Measurements from ENCODE around the gene FRY. TPM values are rescaled to one million over a fixed set of nuclear protein-coding genes. Genes with fewer than 3 reads are reported as not detected.

The FRY gene
- total RNA-seq, 1 experiment from 2014 or later, result 1.3 TPM

GRCh38 chr13:32045982-32046785 lies 14.6 kb downstream of the FRY start:
- ChIA-PET CTCF (no interaction called here), POLR2A (ENCODE audit: unreplicated experiment) (no interaction called here)
- intact Hi-C loops (cut with micrococcal nuclease), result no loop called here
- H3K27ac ChIP-seq (ENCODE audit: low read length), result no peak overlapping the region
- H2AFZ ChIP-seq (ENCODE audit: low read length), result no peak overlapping the region
- no peaks in the 10 kb centered on the region for H3K9me3 ChIP-seq (ENCODE audit: low read length)
- no peak for TF ChIP-seq EZH2phosphoT487 (IDR thresholded peaks at IDR 0.05; ENCODE audit: borderline replicate concordance, low read length)
- no peak for TF ChIP-seq CTCF (conservative IDR thresholded peaks at IDR 0.05; ENCODE audit: low read depth, low read length)
- no peak for TF ChIP-seq EZH2 (IDR thresholded peaks at IDR 0.05; ENCODE audit: low read length, unreplicated experiment)
- ATAC-seq (no peak), DNase-seq (no peak)
- H3K36me3 ChIP-seq (ENCODE audit: low read depth, low read length), result no peaks in the 10 kb centered on the region
- H3F3A ChIP-seq (ENCODE audit: low read length, unreplicated experiment), result no peaks in the 10 kb centered on the region
- no peaks in the 10 kb centered on the region for H4K20me1 ChIP-seq (ENCODE audit: low read length)
- H3K4me1 ChIP-seq (ENCODE audit: insufficient read depth, low read length), result peaks cover 13% of the 10 kb centered on the region
- no peaks in the 10 kb centered on the region for H3K9me2 ChIP-seq (replicated peaks; ENCODE audit: low read length)
- no peaks in the 10 kb centered on the region for H3K79me2 ChIP-seq (ENCODE audit: low read length)
- H3K4me2 ChIP-seq (ENCODE audit: low read length), result no peak overlapping the region
- H3K9ac ChIP-seq (ENCODE audit: low read length), result no peak overlapping the region
- no TSS peak for BruUV-seq (replicated peaks)
- H3K27me3 ChIP-seq (ENCODE audit: low read length), result no peaks in the 10 kb centered on the region
- no peak overlapping the region for H3K4me3 ChIP-seq (ENCODE audit: low read length)

- H3K4me2 ChIP-seq (ENCODE audit: low read length), result no peak overlapping the region
- ChIA-PET POLR2A (ENCODE audit: unreplicated experiment) (no interaction called here), CTCF (no interaction called here)
- H3K4me1 ChIP-seq (ENCODE audit: insufficient read depth, low read length), result peaks cover 13% of the 10 kb centered on the region
- H4K20me1 ChIP-seq (ENCODE audit: low read length), result no peaks in the 10 kb centered on the region
- no peak overlapping the region for H2AFZ ChIP-seq (ENCODE audit: low read length)
- H3K79me2 ChIP-seq (ENCODE audit: low read length), result no peaks in the 10 kb centered on the region
- BruUV-seq (replicated peaks), result no TSS peak
- H3K4me3 ChIP-seq (ENCODE audit: low read length), result no peak overlapping the region
- no peak for TF ChIP-seq EZH2phosphoT487 (IDR thresholded peaks at IDR 0.05; ENCODE audit: borderline replicate concordance, low read length)
- no peak for TF ChIP-seq CTCF (conservative IDR thresholded peaks at IDR 0.05; ENCODE audit: low read depth, low read length)
- no peak for TF ChIP-seq EZH2 (IDR thresholded peaks at IDR 0.05; ENCODE audit: low read length, unreplicated experiment)
- H3K36me3 ChIP-seq (ENCODE audit: low read depth, low read length), result no peaks in the 10 kb centered on the region
- H3K9ac ChIP-seq (ENCODE audit: low read length), result no peak overlapping the region
- no peak for ATAC-seq
- no peaks in the 10 kb centered on the region for H3K9me2 ChIP-seq (replicated peaks; ENCODE audit: low read length)
- H3K9me3 ChIP-seq (ENCODE audit: low read length), result no peaks in the 10 kb centered on the region
- no peaks in the 10 kb centered on the region for H3K27me3 ChIP-seq (ENCODE audit: low read length)
- no peak for DNase-seq
- H3K27ac ChIP-seq (ENCODE audit: low read length), result no peak overlapping the region
- intact Hi-C loops (cut with micrococcal nuclease), result no loop called here
- H3F3A ChIP-seq (ENCODE audit: low read length, unreplicated experiment), result no peaks in the 10 kb centered on the region
These were observed 15.5 kb downstream of the FRY start for GRCh38 chr13:32047088-32047487.

GRCh38 chr13:32047793-32048192 lies 16.2 kb downstream of the FRY start:
- Histone ChIP-seq H2AFZ (ENCODE audit: low read length) (no peak overlapping the region), H3F3A (ENCODE audit: low read length, unreplicated experiment) (no peaks in the 10 kb centered on the region), H3K4me3 (ENCODE audit: low read length) (no peak overlapping the region), H3K36me3 (ENCODE audit: low read depth, low read length) (no peaks in the 10 kb centered on the region), H3K9ac (ENCODE audit: low read length) (no peak overlapping the region), H3K9me2 (replicated peaks; ENCODE audit: low read length) (no peaks in the 10 kb centered on the region), H3K4me2 (ENCODE audit: low read length) (no peak overlapping the region), H3K4me1 (ENCODE audit: insufficient read depth, low read length) (peaks cover 13% of the 10 kb centered on the region), H3K9me3 (ENCODE audit: low read length) (no peaks in the 10 kb centered on the region), H3K79me2 (ENCODE audit: low read length) (no peaks in the 10 kb centered on the region), H4K20me1 (ENCODE audit: low read length) (no peaks in the 10 kb centered on the region), H3K27me3 (ENCODE audit: low read length) (no peaks in the 10 kb centered on the region), H3K27ac (ENCODE audit: low read length) (no peak overlapping the region)
- CTCF ChIA-PET, result no interaction called here
- TF ChIP-seq EZH2phosphoT487 (IDR thresholded peaks at IDR 0.05; ENCODE audit: borderline replicate concordance, low read length) (no peak), EZH2 (IDR thresholded peaks at IDR 0.05; ENCODE audit: low read length, unreplicated experiment) (no peak), CTCF (conservative IDR thresholded peaks at IDR 0.05; ENCODE audit: low read depth, low read length) (no peak)
- BruUV-seq (replicated peaks), result no TSS peak
- no peak for DNase-seq
- POLR2A ChIA-PET (ENCODE audit: unreplicated experiment), result no interaction called here
- intact Hi-C loops (cut with micrococcal nuclease), result no loop called here
- ATAC-seq, result no peak

Data from PC-3 (cell line).